ENCODE results near the gene RNF223. TPM values are rescaled to one million over a fixed set of nuclear protein-coding genes. Genes with fewer than 3 reads are reported as not detected.

The RNF223 gene
- total RNA-seq, 4 donors from 2014 or later: not detected

GRCh38 chr1:1047407-1047806, 26.7 kb downstream of the RNF223 start:
- H3K27ac ChIP-seq: no peak overlapping the region
- intact Hi-C loops (cut with DNase I; ENCODE audit: low total_unique reads): no loop called here
- H3K36me3 ChIP-seq: no peaks in the 10 kb centered on the region
- H3K9me3 ChIP-seq: no peaks in the 10 kb centered on the region
- H3K4me1 ChIP-seq: no peaks in the 10 kb centered on the region
- H3K4me3 ChIP-seq: no peak overlapping the region
- no peaks in the 10 kb centered on the region for H3K27me3 ChIP-seq
- TF ChIP-seq POLR2A (IDR thresholded peaks at IDR 0.05): no peak
- TF ChIP-seq CTCF (IDR thresholded peaks at IDR 0.05): no peak
- DNase-seq: no peak

GRCh38 chr1:1046767-1047166, 27.3 kb downstream of the RNF223 start:
- Histone ChIP-seq H3K4me3 (no peak overlapping the region), H3K27me3 (no peaks in the 10 kb centered on the region), H3K36me3 (no peaks in the 10 kb centered on the region), H3K4me1 (no peaks in the 10 kb centered on the region), H3K27ac (no peak overlapping the region), H3K9me3 (no peaks in the 10 kb centered on the region)
- intact Hi-C loops (cut with DNase I; ENCODE audit: low total_unique reads): no loop called here
- DNase-seq: no peak
- TF ChIP-seq POLR2A (IDR thresholded peaks at IDR 0.05): no peak
- no peak for TF ChIP-seq CTCF (IDR thresholded peaks at IDR 0.05)

GRCh38 chr1:1046243-1046642, 27.9 kb downstream of the RNF223 start:
- Histone ChIP-seq H3K27me3 (no peaks in the 10 kb centered on the region), H3K27ac (no peak overlapping the region), H3K9me3 (no peaks in the 10 kb centered on the region), H3K4me3 (no peak overlapping the region), H3K36me3 (no peaks in the 10 kb centered on the region), H3K4me1 (no peaks in the 10 kb centered on the region)
- TF ChIP-seq POLR2A (IDR thresholded peaks at IDR 0.05) (no peak), CTCF (IDR thresholded peaks at IDR 0.05) (no peak)
- intact Hi-C loops (cut with DNase I; ENCODE audit: low total_unique reads): no loop called here
- DNase-seq: no peak

- Histone ChIP-seq H3K27ac (no peak overlapping the region), H3K27me3 (no peaks in the 10 kb centered on the region), H3K9me3 (no peaks in the 10 kb centered on the region), H3K36me3 (no peaks in the 10 kb centered on the region), H3K4me1 (peaks cover 2 to 5% of the 10 kb centered on the region in 2 donors), H3K4me3 (no peak overlapping the region)
- intact Hi-C loops (cut with DNase I; ENCODE audit: low total_unique reads): no loop called here
- no peak for DNase-seq
- no peak for TF ChIP-seq CTCF (IDR thresholded peaks at IDR 0.05)
- no peak for TF ChIP-seq POLR2A (IDR thresholded peaks at IDR 0.05)
Observed at GRCh38 chr1:1045129-1045528, 29.0 kb downstream of the RNF223 start.

GRCh38 chr1:1044455-1045078, 29.5 kb downstream of the RNF223 start:
- intact Hi-C loops (cut with DNase I; ENCODE audit: low total_unique reads): no loop called here
- Histone ChIP-seq H3K4me1 (peaks cover 7 to 11% of the 10 kb centered on the region in 2 donors), H3K9me3 (no peaks in the 10 kb centered on the region), H3K27me3 (no peaks in the 10 kb centered on the region), H3K4me3 (no peak overlapping the region), H3K36me3 (no peaks in the 10 kb centered on the region), H3K27ac (no peak overlapping the region)
- TF ChIP-seq CTCF (IDR thresholded peaks at IDR 0.05) (no peak), POLR2A (IDR thresholded peaks at IDR 0.05) (no peak)
- DNase-seq: no peak
